HFFc6 (cell line): Measurements from ENCODE around the gene SEPTIN1. TPM values are rescaled to one million over a fixed set of nuclear protein-coding genes. Genes with fewer than 3 reads are reported as not detected.

Source experiments
- DNase-seq: peaks from one replicate; pipeline ENCODE4 v3.0.0-alpha.2; 2018
- H3K27ac Mint-ChIP-seq: 2 replicates; pipeline ENCODE4 v1.8.0; 2020; ENCODE audit warnings: mild to moderate bottlenecking, mixed read lengths
- H3K27me3 Mint-ChIP-seq: 2 replicates; pipeline ENCODE4 v1.8.0; 2021; ENCODE audit warnings: mild to moderate bottlenecking, moderate library complexity, mixed read lengths; ENCODE audit not compliant: insufficient read depth
- H3K36me3 Mint-ChIP-seq: 2 replicates; pipeline ENCODE4 v1.8.0; 2021; ENCODE audit warnings: low read depth, mixed read lengths
- H3K4me1 Mint-ChIP-seq: 2 replicates; pipeline ENCODE4 v1.8.0; 2020; ENCODE audit warnings: low read depth, mixed read lengths
- H3K4me3 Mint-ChIP-seq: 2 replicates; pipeline ENCODE4 v1.8.0; 2020; ENCODE audit warnings: mild to moderate bottlenecking, moderate library complexity, mixed read lengths
- H3K9me3 Mint-ChIP-seq: 2 replicates; pipeline ENCODE4 v1.8.0; 2020; ENCODE audit warnings: mild to moderate bottlenecking, mixed read lengths
- CTCF ChIP-seq: fragments of 200-600 bp; sonication (generic); IDR thresholded peaks from 2 replicates; pipeline ENCODE4 v1.5.0; 2021; ENCODE audit warnings: antibody characterized with exemption, mild to moderate bottlenecking
- total RNA-seq, 6 experiments: library from RNA; stranded (reverse); fragmentation: NEBNext Ultra II Directional; extraction: Animal tissue kit (Norgen Biotek cat#: 25700); gene quantifications; 2 replicates in 1 of 6; 3 replicates in 5 of 6; pipeline ENCODE4 v1.2.3, GENCODE V29; 2021

SEPTIN1 gene
- total RNA-seq, 6 experiments from 2014 or later, result 1.5 to 2.8 (median 1.8) TPM

DNA sequence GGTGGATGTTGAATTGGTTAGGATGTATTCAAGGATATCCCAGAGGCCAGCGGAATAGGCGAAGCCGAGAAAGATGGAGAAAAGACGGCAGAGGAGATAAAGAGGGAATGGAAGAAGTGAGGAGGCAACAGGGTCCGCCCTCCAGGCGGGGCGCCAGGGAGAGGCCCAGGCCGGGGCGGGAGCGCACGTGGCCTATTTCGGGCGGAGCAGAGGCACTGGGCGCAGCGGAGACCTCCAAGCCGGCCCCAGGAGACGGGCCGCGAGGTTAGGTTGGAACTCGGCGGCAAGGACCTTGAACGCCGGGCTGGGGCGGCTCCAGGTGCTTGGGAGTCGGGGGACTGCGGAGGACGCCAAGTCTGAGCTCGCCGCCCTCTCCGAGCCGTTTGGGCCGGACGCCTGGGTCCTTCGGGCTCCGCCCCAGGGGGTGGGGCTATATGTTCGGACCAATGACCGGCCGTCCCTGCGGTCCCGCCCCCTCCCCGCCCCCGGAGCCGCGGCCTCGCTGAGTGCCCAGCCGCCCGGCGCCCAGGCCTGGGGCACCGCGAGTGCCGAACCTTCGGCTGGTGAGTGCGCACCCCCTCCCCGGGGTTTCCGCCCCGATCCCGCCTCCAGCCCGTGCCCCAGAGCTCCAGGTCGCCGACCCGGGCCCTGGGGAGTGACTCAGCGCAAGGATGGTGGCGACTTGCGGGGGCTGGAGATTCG, 24.9 kb upstream of the SEPTIN1 start, which contains the start of gene ZNF771:
TSS of gene ZNF771 (plus strand) at position 505 of the 702 bp plus-strand sequence. CDS start 448 bp downstream, outside the sequence.
- Mint-ChIP-seq H3K4me1 (peaks cover 31% of the 10 kb centered on the region), H3K9me3 (no peaks in the 10 kb centered on the region), H3K36me3 (peaks cover 4% of the 10 kb centered on the region), H3K27me3 (peaks cover 1% of the 10 kb centered on the region; the same call in 1 of the 2 replicates), H3K27ac (peak within 1 kb of the TSS; percentile 84), H3K4me3 (peak within 1 kb of the TSS; percentile 91)
- peak; percentile 28 for TF ChIP-seq CTCF
- peak; percentile 71 for DNase-seq

- no peak for DNase-seq
- H3K4me1 Mint-ChIP-seq, result peaks cover 28% of the 10 kb centered on the region
- H3K27ac Mint-ChIP-seq, result peak overlapping the region; percentile 84
- H3K27me3 Mint-ChIP-seq, result peaks cover 1% of the 10 kb centered on the region; the same call in 1 of the 2 replicates
- H3K36me3 Mint-ChIP-seq, result no peaks in the 10 kb centered on the region; the same call in 1 of the 2 replicates
- no peak for TF ChIP-seq CTCF
- peak overlapping the region; percentile 91 for H3K4me3 Mint-ChIP-seq
- no peaks in the 10 kb centered on the region for H3K9me3 Mint-ChIP-seq
These were observed 24.4 kb upstream of the SEPTIN1 start for GRCh38 chr16:30406795-30407101.

GRCh38 chr16:30401768-30402425, 19.5 kb upstream of the SEPTIN1 start:
- Mint-ChIP-seq H3K36me3 (no peaks in the 10 kb centered on the region), H3K27me3 (no peaks in the 10 kb centered on the region), H3K4me1 (peaks cover 27% of the 10 kb centered on the region), H3K4me3 (peak overlapping the region; percentile 93), H3K27ac (peak overlapping the region; percentile 96), H3K9me3 (no peaks in the 10 kb centered on the region)
- TF ChIP-seq CTCF, result no peak
- no peak for DNase-seq

DNA sequence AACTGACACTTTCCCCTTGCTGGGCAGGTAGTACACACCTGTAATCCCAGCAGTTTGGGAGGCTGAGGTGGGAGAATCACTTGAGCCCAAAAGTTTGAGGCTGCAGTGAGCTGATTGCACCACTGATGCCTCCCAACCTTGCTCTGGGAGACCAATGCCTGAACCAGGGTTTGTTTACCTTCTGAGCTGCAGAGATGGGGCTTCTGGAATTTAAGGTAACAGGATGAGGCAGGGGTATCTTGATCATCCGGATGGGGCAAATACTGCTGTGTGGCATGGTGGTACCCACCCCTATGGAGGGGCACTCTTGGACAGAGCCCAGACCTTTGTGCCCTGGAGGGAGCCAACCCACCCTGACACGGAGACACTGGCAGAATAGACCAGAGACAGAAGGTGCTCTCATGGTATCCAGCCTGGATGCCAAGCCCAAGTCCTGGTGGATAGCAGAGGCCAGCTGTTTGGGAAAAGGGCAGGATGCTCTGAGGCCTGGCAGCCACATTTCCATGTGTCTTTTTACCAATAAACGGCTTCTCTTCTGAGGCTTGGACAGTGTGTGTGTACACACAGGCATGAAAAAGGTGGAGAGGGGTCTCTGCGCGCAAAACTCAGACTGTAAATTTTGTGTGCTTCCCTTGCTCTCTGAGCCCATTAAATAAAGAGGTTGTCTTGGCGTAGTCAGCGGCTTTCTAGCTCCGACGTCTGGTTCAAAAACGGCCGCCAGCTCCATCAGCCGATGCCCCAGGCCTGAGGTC, 17.2 kb upstream of the SEPTIN1 start:
- no peaks in the 10 kb centered on the region for H3K9me3 Mint-ChIP-seq
- no peaks in the 10 kb centered on the region for H3K27me3 Mint-ChIP-seq
- no peaks in the 10 kb centered on the region for H3K36me3 Mint-ChIP-seq
- peak overlapping the region; percentile 93 for H3K4me3 Mint-ChIP-seq
- peak overlapping the region; percentile 96 for H3K27ac Mint-ChIP-seq
- H3K4me1 Mint-ChIP-seq, result peaks cover 35% of the 10 kb centered on the region
- no peak for TF ChIP-seq CTCF
- no peak for DNase-seq

DNA sequence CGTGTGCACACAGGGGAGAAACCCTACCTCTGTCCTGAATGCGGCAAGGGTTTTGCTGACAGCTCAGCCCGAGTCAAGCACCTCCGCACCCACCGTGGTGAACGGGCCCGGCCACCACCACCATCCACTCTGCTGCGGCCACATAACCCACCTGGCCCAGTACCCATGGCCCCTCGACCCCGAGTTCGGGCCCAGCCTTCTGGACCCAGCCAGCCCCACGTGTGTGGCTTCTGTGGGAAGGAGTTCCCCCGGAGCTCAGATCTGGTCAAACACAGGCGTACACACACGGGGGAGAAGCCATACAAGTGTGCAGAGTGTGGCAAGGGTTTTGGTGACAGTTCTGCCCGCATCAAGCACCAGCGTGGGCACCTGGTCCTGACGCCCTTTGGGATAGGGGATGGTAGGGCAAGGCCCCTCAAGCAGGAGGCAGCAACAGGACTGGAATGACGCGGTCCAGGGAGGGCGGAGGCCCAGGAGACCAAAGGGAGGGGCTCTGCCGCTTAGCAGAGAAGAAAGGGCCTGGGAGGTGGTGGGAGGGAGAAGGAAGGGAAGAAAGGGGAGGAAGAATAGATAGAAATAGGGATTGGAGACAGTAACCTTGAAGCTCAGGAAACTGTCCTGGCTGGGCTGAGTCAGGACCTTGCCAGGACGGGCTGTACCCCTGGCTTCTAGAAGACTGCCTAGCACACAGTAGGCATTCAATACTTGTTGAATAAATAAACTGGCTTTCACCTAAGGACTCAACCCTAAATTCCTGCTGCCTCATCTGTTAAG, 16.5 kb upstream of the SEPTIN1 start:
- Mint-ChIP-seq H3K27ac (peak overlapping the region; percentile 96; the same call in 1 of the 2 replicates), H3K27me3 (no peaks in the 10 kb centered on the region), H3K9me3 (no peaks in the 10 kb centered on the region), H3K36me3 (no peaks in the 10 kb centered on the region), H3K4me3 (no peak overlapping the region), H3K4me1 (peaks cover 42% of the 10 kb centered on the region)
- DNase-seq, result no peak
- no peak for TF ChIP-seq CTCF
